ENCODE results near the gene N4BP3. TPM values are rescaled to one million over a fixed set of nuclear protein-coding genes. Genes with fewer than 3 reads are reported as not detected.

Gene N4BP3
- total and polyA plus RNA-seq, 2 experiments from 2014 or later = 9.8 to 58.2 TPM

DNA sequence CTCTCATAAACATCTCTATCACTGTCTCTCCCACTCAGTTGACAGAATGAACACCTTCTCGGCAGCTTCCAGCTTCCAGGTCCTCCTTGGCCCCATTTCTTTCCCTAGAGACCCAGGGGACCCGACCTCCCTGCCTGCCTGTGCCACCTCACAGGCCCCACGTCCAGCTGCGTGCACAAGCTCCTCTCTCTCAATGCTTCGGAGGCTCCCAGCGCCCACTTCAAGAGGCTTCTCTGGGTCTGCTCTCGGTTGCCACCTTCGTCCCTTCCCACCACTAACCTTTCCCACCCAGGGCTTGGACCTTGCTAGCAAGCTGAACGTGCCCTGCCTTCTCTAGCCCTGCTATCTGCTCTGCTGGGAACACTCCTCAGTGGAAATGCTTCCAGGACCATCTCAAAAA is 2.8 kb upstream of the N4BP3 start (continued):
- TF ChIP-seq, protein P1, sequence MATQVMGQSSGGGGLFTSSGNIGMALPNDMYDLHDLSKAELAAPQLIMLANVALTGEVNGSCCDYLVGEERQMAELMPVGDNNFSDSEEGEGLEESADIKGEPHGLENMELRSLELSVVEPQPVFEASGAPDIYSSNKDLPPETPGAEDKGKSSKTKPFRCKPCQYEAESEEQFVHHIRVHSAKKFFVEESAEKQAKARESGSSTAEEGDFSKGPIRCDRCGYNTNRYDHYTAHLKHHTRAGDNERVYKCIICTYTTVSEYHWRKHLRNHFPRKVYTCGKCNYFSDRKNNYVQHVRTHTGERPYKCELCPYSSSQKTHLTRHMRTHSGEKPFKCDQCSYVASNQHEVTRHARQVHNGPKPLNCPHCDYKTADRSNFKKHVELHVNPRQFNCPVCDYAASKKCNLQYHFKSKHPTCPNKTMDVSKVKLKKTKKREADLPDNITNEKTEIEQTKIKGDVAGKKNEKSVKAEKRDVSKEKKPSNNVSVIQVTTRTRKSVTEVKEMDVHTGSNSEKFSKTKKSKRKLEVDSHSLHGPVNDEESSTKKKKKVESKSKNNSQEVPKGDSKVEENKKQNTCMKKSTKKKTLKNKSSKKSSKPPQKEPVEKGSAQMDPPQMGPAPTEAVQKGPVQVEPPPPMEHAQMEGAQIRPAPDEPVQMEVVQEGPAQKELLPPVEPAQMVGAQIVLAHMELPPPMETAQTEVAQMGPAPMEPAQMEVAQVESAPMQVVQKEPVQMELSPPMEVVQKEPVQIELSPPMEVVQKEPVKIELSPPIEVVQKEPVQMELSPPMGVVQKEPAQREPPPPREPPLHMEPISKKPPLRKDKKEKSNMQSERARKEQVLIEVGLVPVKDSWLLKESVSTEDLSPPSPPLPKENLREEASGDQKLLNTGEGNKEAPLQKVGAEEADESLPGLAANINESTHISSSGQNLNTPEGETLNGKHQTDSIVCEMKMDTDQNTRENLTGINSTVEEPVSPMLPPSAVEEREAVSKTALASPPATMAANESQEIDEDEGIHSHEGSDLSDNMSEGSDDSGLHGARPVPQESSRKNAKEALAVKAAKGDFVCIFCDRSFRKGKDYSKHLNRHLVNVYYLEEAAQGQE (IDR thresholded peaks at IDR 0.05; ENCODE audit: unreplicated experiment) = no peak
- TF ChIP-seq NANOG (IDR thresholded peaks at IDR 0.05; ENCODE audit: borderline replicate concordance) (no peak), CREB1 (CRISPR knock-in tag; IDR thresholded peaks at IDR 0.05; ENCODE audit: low read depth) (no peak), EZH2 (IDR thresholded peaks at IDR 0.05; ENCODE audit: low read depth, unreplicated experiment) (no peak), STAT1 (IDR thresholded peaks at IDR 0.05; ENCODE audit: unreplicated experiment) (no peak), JUNB (IDR thresholded peaks at IDR 0.05; ENCODE audit: unreplicated experiment) (no peak), EZH2phosphoT487 (IDR thresholded peaks at IDR 0.05; ENCODE audit: unreplicated experiment) (no peak), ZNF331 (CRISPR knock-in tag; IDR thresholded peaks at IDR 0.05; ENCODE audit: low read depth) (no peak)
- TF ChIP-seq, protein P2, sequence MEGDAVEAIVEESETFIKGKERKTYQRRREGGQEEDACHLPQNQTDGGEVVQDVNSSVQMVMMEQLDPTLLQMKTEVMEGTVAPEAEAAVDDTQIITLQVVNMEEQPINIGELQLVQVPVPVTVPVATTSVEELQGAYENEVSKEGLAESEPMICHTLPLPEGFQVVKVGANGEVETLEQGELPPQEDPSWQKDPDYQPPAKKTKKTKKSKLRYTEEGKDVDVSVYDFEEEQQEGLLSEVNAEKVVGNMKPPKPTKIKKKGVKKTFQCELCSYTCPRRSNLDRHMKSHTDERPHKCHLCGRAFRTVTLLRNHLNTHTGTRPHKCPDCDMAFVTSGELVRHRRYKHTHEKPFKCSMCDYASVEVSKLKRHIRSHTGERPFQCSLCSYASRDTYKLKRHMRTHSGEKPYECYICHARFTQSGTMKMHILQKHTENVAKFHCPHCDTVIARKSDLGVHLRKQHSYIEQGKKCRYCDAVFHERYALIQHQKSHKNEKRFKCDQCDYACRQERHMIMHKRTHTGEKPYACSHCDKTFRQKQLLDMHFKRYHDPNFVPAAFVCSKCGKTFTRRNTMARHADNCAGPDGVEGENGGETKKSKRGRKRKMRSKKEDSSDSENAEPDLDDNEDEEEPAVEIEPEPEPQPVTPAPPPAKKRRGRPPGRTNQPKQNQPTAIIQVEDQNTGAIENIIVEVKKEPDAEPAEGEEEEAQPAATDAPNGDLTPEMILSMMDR (conservative IDR thresholded peaks at IDR 0.05; ENCODE audit: low read depth in 2 of 2) = no peak

DNA sequence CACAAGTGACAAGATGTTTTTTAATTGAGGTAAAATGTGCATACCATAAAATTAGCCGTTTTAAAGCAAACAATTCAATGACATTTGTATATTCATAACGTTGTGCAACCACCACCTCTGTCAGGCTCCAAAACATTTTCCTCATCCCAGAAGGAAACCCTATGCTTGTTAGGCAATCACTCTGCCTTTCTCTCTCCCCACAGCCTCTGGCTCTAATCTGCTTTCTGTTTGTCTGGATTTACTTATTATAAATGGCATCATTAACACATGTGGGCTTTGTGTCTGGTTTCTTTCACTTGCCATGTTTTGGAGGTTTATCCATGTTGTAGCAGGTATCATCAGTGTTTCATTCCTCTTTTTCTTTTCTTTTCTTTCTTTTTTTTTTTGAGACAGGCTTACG is 1.4 kb upstream of the N4BP3 start:
- peaks cover 33% of the 10 kb centered on the region for H3K4me1 Mint-ChIP-seq
- Histone ChIP-seq H3F3A (replicated peaks; ENCODE audit: low read depth) (peaks cover 16% of the 10 kb centered on the region), H4K20me1 (replicated peaks; ENCODE audit: insufficient read depth) (no peaks in the 10 kb centered on the region), H3K4me3 (no peak overlapping the region), H3K79me2 (replicated peaks; ENCODE audit: insufficient read depth) (peaks cover 41% of the 10 kb centered on the region), H2AFZ (no peak overlapping the region), H3K4me1 (ENCODE audit: insufficient read depth) (peaks cover 28% of the 10 kb centered on the region), H3K27ac (ENCODE audit: low read depth) (no peak overlapping the region), H3K36me3 (ENCODE audit: insufficient read depth) (no peaks in the 10 kb centered on the region), H3K9me2 (ENCODE audit: insufficient read depth) (no peaks in the 10 kb centered on the region), H3K4me2 (no peak overlapping the region), H3K27me3 (ENCODE audit: insufficient read depth) (no peaks in the 10 kb centered on the region)
- peaks cover 13% of the 10 kb centered on the region for H3K36me3 Mint-ChIP-seq (ENCODE audit: low read depth)
- ATAC-seq (no peak), DNase-seq (ENCODE audit: low spot score) (no peak)
- no peak overlapping the region for H3K4me3 Mint-ChIP-seq
- no peak overlapping the region for H3K27ac Mint-ChIP-seq
- H3K27me3 Mint-ChIP-seq (ENCODE audit: insufficient read depth, low read depth, poor library complexity) = peaks cover 23% of the 10 kb centered on the region
- H3K9me3 Mint-ChIP-seq = peaks cover 12% of the 10 kb centered on the region
- TF ChIP-seq STAT1 (IDR thresholded peaks at IDR 0.05; ENCODE audit: unreplicated experiment) (no peak), ZNF114 (CRISPR knock-in tag; IDR thresholded peaks at IDR 0.05) (no peak), JUNB (IDR thresholded peaks at IDR 0.05; ENCODE audit: unreplicated experiment) (no peak)
- TF ChIP-seq, protein P3, sequence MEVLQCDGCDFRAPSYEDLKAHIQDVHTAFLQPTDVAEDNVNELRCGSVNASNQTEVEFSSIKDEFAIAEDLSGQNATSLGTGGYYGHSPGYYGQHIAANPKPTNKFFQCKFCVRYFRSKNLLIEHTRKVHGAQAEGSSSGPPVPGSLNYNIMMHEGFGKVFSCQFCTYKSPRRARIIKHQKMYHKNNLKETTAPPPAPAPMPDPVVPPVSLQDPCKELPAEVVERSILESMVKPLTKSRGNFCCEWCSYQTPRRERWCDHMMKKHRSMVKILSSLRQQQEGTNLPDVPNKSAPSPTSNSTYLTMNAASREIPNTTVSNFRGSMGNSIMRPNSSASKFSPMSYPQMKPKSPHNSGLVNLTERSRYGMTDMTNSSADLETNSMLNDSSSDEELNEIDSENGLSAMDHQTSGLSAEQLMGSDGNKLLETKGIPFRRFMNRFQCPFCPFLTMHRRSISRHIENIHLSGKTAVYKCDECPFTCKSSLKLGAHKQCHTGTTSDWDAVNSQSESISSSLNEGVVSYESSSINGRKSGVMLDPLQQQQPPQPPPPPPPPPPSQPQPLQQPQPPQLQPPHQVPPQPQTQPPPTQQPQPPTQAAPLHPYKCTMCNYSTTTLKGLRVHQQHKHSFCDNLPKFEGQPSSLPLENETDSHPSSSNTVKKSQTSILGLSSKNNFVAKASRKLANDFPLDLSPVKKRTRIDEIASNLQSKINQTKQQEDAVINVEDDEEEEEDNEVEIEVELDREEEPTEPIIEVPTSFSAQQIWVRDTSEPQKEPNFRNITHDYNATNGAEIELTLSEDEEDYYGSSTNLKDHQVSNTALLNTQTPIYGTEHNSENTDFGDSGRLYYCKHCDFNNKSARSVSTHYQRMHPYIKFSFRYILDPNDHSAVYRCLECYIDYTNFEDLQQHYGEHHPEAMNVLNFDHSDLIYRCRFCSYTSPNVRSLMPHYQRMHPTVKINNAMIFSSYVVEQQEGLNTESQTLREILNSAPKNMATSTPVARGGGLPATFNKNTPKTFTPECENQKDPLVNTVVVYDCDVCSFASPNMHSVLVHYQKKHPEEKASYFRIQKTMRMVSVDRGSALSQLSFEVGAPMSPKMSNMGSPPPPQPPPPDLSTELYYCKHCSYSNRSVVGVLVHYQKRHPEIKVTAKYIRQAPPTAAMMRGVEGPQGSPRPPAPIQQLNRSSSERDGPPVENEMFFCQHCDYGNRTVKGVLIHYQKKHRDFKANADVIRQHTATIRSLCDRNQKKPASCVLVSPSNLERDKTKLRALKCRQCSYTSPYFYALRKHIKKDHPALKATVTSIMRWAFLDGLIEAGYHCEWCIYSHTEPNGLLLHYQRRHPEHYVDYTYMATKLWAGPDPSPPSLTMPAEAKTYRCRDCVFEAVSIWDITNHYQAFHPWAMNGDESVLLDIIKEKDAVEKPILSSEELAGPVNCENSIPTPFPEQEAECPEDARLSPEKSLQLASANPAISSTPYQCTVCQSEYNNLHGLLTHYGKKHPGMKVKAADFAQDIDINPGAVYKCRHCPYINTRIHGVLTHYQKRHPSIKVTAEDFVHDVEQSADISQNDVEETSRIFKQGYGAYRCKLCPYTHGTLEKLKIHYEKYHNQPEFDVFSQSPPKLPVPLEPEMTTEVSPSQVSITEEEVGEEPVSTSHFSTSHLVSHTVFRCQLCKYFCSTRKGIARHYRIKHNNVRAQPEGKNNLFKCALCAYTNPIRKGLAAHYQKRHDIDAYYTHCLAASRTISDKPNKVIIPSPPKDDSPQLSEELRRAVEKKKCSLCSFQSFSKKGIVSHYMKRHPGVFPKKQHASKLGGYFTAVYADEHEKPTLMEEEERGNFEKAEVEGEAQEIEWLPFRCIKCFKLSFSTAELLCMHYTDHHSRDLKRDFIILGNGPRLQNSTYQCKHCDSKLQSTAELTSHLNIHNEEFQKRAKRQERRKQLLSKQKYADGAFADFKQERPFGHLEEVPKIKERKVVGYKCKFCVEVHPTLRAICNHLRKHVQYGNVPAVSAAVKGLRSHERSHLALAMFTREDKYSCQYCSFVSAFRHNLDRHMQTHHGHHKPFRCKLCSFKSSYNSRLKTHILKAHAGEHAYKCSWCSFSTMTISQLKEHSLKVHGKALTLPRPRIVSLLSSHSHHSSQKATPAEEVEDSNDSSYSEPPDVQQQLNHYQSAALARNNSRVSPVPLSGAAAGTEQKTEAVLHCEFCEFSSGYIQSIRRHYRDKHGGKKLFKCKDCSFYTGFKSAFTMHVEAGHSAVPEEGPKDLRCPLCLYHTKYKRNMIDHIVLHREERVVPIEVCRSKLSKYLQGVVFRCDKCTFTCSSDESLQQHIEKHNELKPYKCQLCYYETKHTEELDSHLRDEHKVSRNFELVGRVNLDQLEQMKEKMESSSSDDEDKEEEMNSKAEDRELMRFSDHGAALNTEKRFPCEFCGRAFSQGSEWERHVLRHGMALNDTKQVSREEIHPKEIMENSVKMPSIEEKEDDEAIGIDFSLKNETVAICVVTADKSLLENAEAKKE (CRISPR knock-in tag; IDR thresholded peaks at IDR 0.05) = no peak
